Measurements from ENCODE around the gene PRSS21. TPM values are rescaled to one million over a fixed set of nuclear protein-coding genes. Genes with fewer than 3 reads are reported as not detected.

The PRSS21 gene
- total RNA-seq, 2 donors from 2014 or later, result not detected

- Histone ChIP-seq H3K36me3 (no peaks in the 10 kb centered on the region), H3K4me1 (no peaks in the 10 kb centered on the region), H3K9me3 (peaks cover 0 to 12% of the 10 kb centered on the region in 2 donors), H3K4me3 (no peak overlapping the region), H3K27ac (no peak overlapping the region), H3K27me3 (no peaks in the 10 kb centered on the region)
- TF ChIP-seq CTCF (IDR thresholded peaks at IDR 0.05), result no peak
- DNase-seq (ENCODE audit: low spot score), result no peak
Observed at GRCh38 chr16:2852003-2852730, 35.1 kb downstream of the PRSS21 start.

- Histone ChIP-seq H3K27me3 (peaks cover 0 to 2% of the 10 kb centered on the region in 2 donors), H3K4me3 (no peak overlapping the region), H3K27ac (no peak overlapping the region), H3K9me3 (peaks cover 0 to 12% of the 10 kb centered on the region in 2 donors), H3K36me3 (no peaks in the 10 kb centered on the region), H3K4me1 (peaks cover 0 to 6% of the 10 kb centered on the region in 2 donors)
- DNase-seq (ENCODE audit: low spot score), result no peak
- TF ChIP-seq CTCF (IDR thresholded peaks at IDR 0.05), result no peak
Observed at GRCh38 chr16:2852731-2853507, 35.9 kb downstream of the PRSS21 start.

GRCh38 chr16:2853531-2854073 is 36.6 kb downstream of the PRSS21 start:
- DNase-seq (ENCODE audit: low spot score), result no peak
- peaks cover 0 to 9% of the 10 kb centered on the region in 2 donors for H3K27me3 ChIP-seq
- H3K9me3 ChIP-seq, result peaks cover 0 to 12% of the 10 kb centered on the region in 2 donors
- no peaks in the 10 kb centered on the region for H3K36me3 ChIP-seq
- H3K4me3 ChIP-seq, result no peak overlapping the region
- no peak overlapping the region for H3K27ac ChIP-seq
- TF ChIP-seq CTCF (IDR thresholded peaks at IDR 0.05), result no peak
- H3K4me1 ChIP-seq, result peaks cover 0 to 9% of the 10 kb centered on the region in 2 donors

- Histone ChIP-seq H3K4me1 (peaks cover 0 to 9% of the 10 kb centered on the region in 2 donors), H3K36me3 (no peaks in the 10 kb centered on the region), H3K27ac (no peak overlapping the region), H3K4me3 (no peak overlapping the region), H3K27me3 (peaks cover 0 to 12% of the 10 kb centered on the region in 2 donors), H3K9me3 (peaks cover 0 to 12% of the 10 kb centered on the region in 2 donors)
- DNase-seq (ENCODE audit: low spot score), result no peak
- TF ChIP-seq CTCF (IDR thresholded peaks at IDR 0.05), result peak in 1 of 2 donors; percentile 12
Observed at GRCh38 chr16:2854700-2855309, 37.8 kb downstream of the PRSS21 start.

- Histone ChIP-seq H3K36me3 (no peaks in the 10 kb centered on the region), H3K4me1 (peaks cover 0 to 9% of the 10 kb centered on the region in 2 donors), H3K27ac (no peak overlapping the region), H3K27me3 (peaks cover 0 to 12% of the 10 kb centered on the region in 2 donors), H3K4me3 (no peak overlapping the region), H3K9me3 (peaks cover 0 to 12% of the 10 kb centered on the region in 2 donors)
- TF ChIP-seq CTCF (IDR thresholded peaks at IDR 0.05), result no peak
- DNase-seq (ENCODE audit: low spot score), result no peak
Observed at GRCh38 chr16:2855536-2855935, 38.5 kb downstream of the PRSS21 start.
